B cell (primary cell): ENCODE results near the gene SCRN2. TPM values are rescaled to one million over a fixed set of nuclear protein-coding genes. Genes with fewer than 3 reads are reported as not detected.

ENCODE experiments used
- ATAC-seq: fragments of 200-7000 bp; cut with Tn5 transposase; one replicate; pipeline ENCODE4 v1.10.0; 2021; ENCODE audit warnings: low read depth, mild to moderate bottlenecking, moderate number of reproducible peaks, moderate library complexity
- CTCF ChIA-PET: fragments of 350-600 bp; sonication (Branson Sonifier 250); formaldehyde crosslinking; loops from one replicate; lab custom pipeline; 2021; ENCODE audit warnings: antibody characterized with exemption, inconsistent platforms; lab: Charles Lee
- POLR2A ChIA-PET: fragments of 350-600 bp; sonication (Branson Sonifier 250); formaldehyde crosslinking; loops from one replicate; lab custom pipeline; 2021; ENCODE audit warnings: antibody characterized with exemption; lab: Charles Lee
- DNase-seq: peaks from one replicate; pipeline ENCODE4 v3.0.0; 2013
- H2AFZ ChIP-seq: 2 replicates; pipeline ENCODE4 v1.6.1; 2012; ENCODE audit warnings: mild to moderate bottlenecking, low read depth, low read length; ENCODE audit not compliant: insufficient read depth, poor library complexity, severe bottlenecking
- H3K27ac ChIP-seq, 2 donors: 1 replicate in 1 of 2; 2 replicates in 1 of 2; pipeline ENCODE4 v1.5.1; 2012 to 2013; ENCODE audit warnings: low read length in 2 of 2, mild to moderate bottlenecking in 2 of 2, moderate library complexity in 1 of 2
- H3K27me3 ChIP-seq, 4 experiments: fragments of 200-600 bp in 1 of 4; sonication (generic) in 1 of 4; replicated peaks in 1 of 4; 1 replicate in 2 of 4; 2 replicates in 2 of 4; pipeline versions ENCODE4 v1.6.1 to v1.7.0; 2013 to 2016; ENCODE audit warnings: low read length in 3 of 4, mild to moderate bottlenecking in 2 of 4, mixed read lengths in 1 of 4, moderate library complexity in 1 of 4; ENCODE audit not compliant: insufficient read depth in 4 of 4, control insufficient read depth in 3 of 4; ENCODE audit errors: control extremely low read depth in 1 of 4
- H3K36me3 ChIP-seq, 2 experiments: replicated peaks in 1 of 2; 1 replicate in 1 of 2; 2 replicates in 1 of 2; pipeline versions ENCODE4 v1.6.1 to v1.7.1; 2013; ENCODE audit warnings: low read length in 1 of 2; ENCODE audit not compliant: insufficient read depth in 2 of 2, control insufficient read depth in 1 of 2; ENCODE audit errors: control extremely low read depth in 1 of 2, extremely low read depth in 1 of 2
- H3K4me1 ChIP-seq, 2 donors: fragments of 200-600 bp in 1 of 2; sonication (generic) in 1 of 2; 1 replicate in 1 of 2; 2 replicates in 1 of 2; pipeline versions ENCODE4 v1.5.1 to v1.6.1; 2013 to 2017; ENCODE audit warnings: low read length in 2 of 2; ENCODE audit not compliant: control insufficient read depth in 2 of 2, insufficient read depth in 2 of 2
- H3K4me2 ChIP-seq: replicated peaks from 2 replicates; pipeline ENCODE3; 2012; ENCODE audit warnings: mild to moderate bottlenecking, low read depth, low read length; ENCODE audit not compliant: poor library complexity, severe bottlenecking
- H3K4me3 ChIP-seq, 5 experiments: fragments of 200-600 bp in 1 of 5; sonication (generic) in 1 of 5; 1 replicate in 3 of 5; 2 replicates in 2 of 5; pipeline versions ENCODE4 v1.5.1 to v1.7.0; 2011 to 2016; ENCODE audit warnings: low read length in 4 of 5, mild to moderate bottlenecking in 4 of 5, low read depth in 2 of 5, control low read depth in 1 of 5, moderate library complexity in 1 of 5; ENCODE audit not compliant: insufficient read depth in 1 of 5; ENCODE audit errors: control extremely low read depth in 1 of 5, extremely low read depth in 1 of 5
- H3K79me2 ChIP-seq: fragments of 200-600 bp; sonication (generic); one replicate; pipeline ENCODE4 v1.6.0; 2016; ENCODE audit warnings: low read length; ENCODE audit not compliant: control insufficient read depth, insufficient read depth
- H3K9ac ChIP-seq: fragments of 200-600 bp; sonication (generic); 2 replicates; pipeline ENCODE4 v1.6.1; 2017; ENCODE audit warnings: mild to moderate bottlenecking, low read length, moderate library complexity
- H3K9me3 ChIP-seq, 3 donors: one replicate each; pipeline versions ENCODE4 v1.6.1 to v1.7.1; 2013; ENCODE audit warnings: low read length in 2 of 3; ENCODE audit not compliant: control insufficient read depth in 2 of 3, insufficient read depth in 1 of 3; ENCODE audit errors: control extremely low read depth in 1 of 3
- H4K20me1 ChIP-seq: 2 replicates; pipeline ENCODE4 v1.6.0; 2012; ENCODE audit warnings: mild to moderate bottlenecking, low read length; ENCODE audit not compliant: insufficient read depth, control insufficient read depth, poor library complexity, severe bottlenecking
- H3K27ac Mint-ChIP-seq: one replicate; pipeline ENCODE4 v1.8.0; 2021; ENCODE audit warnings: mixed read lengths
- H3K27me3 Mint-ChIP-seq: one replicate; pipeline ENCODE4 v1.8.0; 2021; ENCODE audit warnings: mixed read lengths
- H3K4me1 Mint-ChIP-seq: one replicate; pipeline ENCODE4 v1.8.0; 2021; ENCODE audit warnings: mixed read lengths
- H3K4me3 Mint-ChIP-seq: one replicate; pipeline ENCODE4 v1.8.0; 2021; ENCODE audit warnings: mixed read lengths
- H3K9me3 Mint-ChIP-seq: one replicate; pipeline ENCODE4 v1.8.0; 2022; ENCODE audit warnings: mixed read lengths; ENCODE audit not compliant: insufficient read depth
- EZH2 ChIP-seq: IDR thresholded peaks from 2 replicates; pipeline ENCODE4 v1.6.1; 2012; ENCODE audit warnings: borderline replicate concordance, low read depth, mild to moderate bottlenecking, moderate library complexity, low read length; ENCODE audit not compliant: insufficient read depth, poor library complexity, severe bottlenecking
- whole genome bisulfite sequencing: methylation state at CpG from one replicate; pipeline ENCODE4 v1.1.5; 2013; ENCODE audit warnings: missing lambda C conversion rate; ENCODE audit not compliant: insufficient coverage; 5-methylcytosine and 5-hydroxymethylcytosine counted together
- intact Hi-C: fragments of 100-400 bp; cut with micrococcal nuclease; formaldehyde crosslinking; loops from one replicate; pipeline ENCODE4 v1.10.0; 2022
- polyA plus RNA-seq: library from polyadenylated mRNA; depleted of rRNA; stranded (reverse); fragments of >200 nt; gene quantifications from 2 replicates; pipeline ENCODE4 v1.2.3, GENCODE V29; 2012
- total RNA-seq, 2 donors: library from RNA; stranded (reverse); fragments of 120-200 nt in 1 of 2; gene quantifications; 1 replicate in 1 of 2; 2 replicates in 1 of 2; pipeline versions ENCODE4 v1.2.3 to v1.2.4, GENCODE V29; 2013 to 2022
- TF ChIP-seq, protein P1 (sequence below): fragments of 200-600 bp; IDR thresholded peaks from one replicate; pipeline ENCODE4 v1.8.0; 2022; ENCODE audit warnings: antibody characterized with exemption, mild to moderate bottlenecking

The SCRN2 gene
- total and polyA plus RNA-seq, 2 donors (not counting 1 experiment from before 2014, with no cell fraction given) = 47.8 to 71.9 TPM

DNA sequence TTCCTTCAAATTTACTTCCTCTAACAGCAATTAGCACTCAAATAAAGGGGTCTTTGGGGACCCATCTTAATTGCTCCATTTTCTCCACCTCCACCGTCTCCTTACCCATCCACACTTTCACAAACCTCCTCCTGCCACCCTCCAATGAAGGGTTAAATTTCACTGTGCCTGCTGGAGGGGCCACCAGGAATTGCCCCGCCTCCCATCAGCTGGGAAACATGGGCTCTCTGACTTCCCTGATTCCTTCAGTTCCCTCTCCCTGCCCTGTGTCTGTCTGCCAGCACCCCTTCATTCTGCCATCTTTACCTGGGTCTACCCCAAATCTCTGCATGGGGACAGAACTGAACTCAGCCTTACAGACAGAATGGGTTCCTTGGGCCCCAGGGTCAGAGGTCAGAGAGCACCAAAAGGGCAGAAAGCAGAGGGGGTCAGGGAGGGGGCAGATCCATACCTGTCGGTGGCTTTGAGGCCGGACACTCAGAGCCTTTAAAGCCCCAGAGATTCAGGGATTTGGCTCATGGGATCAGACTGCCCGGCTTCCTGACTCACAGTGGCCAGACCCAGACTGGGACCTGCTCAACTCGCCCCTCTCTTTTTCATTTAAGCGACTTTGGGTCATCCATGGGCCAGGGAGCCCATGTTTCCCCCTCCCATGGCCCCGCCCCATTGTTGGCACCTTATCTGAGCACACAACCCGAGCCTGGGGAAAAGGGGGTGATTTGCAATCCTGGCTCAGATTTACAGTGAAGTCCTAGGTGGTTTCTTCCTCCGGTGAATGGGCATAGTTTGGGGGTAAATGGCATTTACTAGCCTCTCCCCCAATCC, 37.3 kb upstream of the SCRN2 start:
- POLR2A ChIA-PET = no interaction called here
- ATAC-seq (no peak), DNase-seq (no peak)
- Histone ChIP-seq H3K4me2 (no peak overlapping the region), H3K9me3 (no peaks in the 10 kb centered on the region), H3K27ac (no peak overlapping the region), H3K4me1 (peaks cover 0 to 4% of the 10 kb centered on the region in 2 donors), H3K9ac (no peak overlapping the region), H3K4me3 (no peak overlapping the region), H3K79me2 (no peaks in the 10 kb centered on the region), H2AFZ (no peak overlapping the region), H3K36me3 (no peaks in the 10 kb centered on the region), H4K20me1 (no peaks in the 10 kb centered on the region), H3K27me3 (peaks cover 0 to 44% (median 7%) of the 10 kb centered on the region in 4 experiments)
- 92% methylated on average over 6 of the region's 10 CpGs for WGBS
- H3K27me3 Mint-ChIP-seq = peaks cover 45% of the 10 kb centered on the region
- no peak overlapping the region for H3K27ac Mint-ChIP-seq
- TF ChIP-seq, protein P1, sequence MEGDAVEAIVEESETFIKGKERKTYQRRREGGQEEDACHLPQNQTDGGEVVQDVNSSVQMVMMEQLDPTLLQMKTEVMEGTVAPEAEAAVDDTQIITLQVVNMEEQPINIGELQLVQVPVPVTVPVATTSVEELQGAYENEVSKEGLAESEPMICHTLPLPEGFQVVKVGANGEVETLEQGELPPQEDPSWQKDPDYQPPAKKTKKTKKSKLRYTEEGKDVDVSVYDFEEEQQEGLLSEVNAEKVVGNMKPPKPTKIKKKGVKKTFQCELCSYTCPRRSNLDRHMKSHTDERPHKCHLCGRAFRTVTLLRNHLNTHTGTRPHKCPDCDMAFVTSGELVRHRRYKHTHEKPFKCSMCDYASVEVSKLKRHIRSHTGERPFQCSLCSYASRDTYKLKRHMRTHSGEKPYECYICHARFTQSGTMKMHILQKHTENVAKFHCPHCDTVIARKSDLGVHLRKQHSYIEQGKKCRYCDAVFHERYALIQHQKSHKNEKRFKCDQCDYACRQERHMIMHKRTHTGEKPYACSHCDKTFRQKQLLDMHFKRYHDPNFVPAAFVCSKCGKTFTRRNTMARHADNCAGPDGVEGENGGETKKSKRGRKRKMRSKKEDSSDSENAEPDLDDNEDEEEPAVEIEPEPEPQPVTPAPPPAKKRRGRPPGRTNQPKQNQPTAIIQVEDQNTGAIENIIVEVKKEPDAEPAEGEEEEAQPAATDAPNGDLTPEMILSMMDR = no peak
- no peak for TF ChIP-seq EZH2
- intact Hi-C loops = no loop called here
- H3K4me3 Mint-ChIP-seq = no peak overlapping the region
- no peaks in the 10 kb centered on the region for H3K9me3 Mint-ChIP-seq
- no peaks in the 10 kb centered on the region for H3K4me1 Mint-ChIP-seq
- CTCF ChIA-PET = no interaction called here

DNA sequence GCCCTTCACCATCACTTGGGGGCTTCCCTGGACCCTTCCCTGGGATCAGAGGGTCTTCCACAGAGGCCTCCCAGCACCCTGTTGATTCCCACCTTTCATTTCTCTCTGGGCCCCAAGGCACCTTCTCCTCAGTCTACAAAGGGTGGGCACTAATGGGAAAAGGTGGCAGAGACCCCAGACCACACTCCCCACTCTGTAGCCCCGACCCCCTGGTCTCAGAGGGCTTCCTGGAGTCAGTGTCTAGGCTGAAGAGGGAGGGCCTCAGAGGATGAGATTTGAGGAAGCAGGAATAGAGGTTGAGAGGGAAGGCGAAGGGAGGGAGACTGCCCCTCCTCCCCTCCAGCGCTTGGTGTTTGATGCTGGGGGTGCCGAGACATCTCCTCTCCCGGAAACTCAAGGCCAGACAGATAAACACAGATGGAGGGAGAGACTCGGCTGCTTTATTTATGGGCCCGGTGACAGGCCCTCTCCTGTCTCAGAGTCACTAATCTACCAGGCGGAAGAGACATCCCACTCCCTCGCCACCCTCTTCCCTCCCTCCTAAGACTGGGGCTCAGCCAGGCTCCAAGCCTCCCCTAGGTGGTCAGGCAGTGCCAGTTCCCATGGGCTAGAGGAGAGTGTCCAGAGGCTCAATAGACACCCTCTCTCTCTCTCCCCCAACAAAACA, 36.4 kb upstream of the SCRN2 start:
- Mint-ChIP-seq H3K27me3 (peaks cover 44% of the 10 kb centered on the region), H3K27ac (no peak overlapping the region), H3K4me1 (peaks cover 2% of the 10 kb centered on the region), H3K9me3 (no peaks in the 10 kb centered on the region), H3K4me3 (no peak overlapping the region)
- Histone ChIP-seq H3K9me3 (no peaks in the 10 kb centered on the region), H3K79me2 (no peaks in the 10 kb centered on the region), H3K36me3 (no peaks in the 10 kb centered on the region), H3K27ac (no peak overlapping the region), H3K27me3 (peaks cover 0 to 50% (median 11%) of the 10 kb centered on the region in 4 experiments), H3K4me2 (no peak overlapping the region), H4K20me1 (no peaks in the 10 kb centered on the region), H3K4me3 (no peak overlapping the region), H3K4me1 (peaks cover 3 to 6% of the 10 kb centered on the region in 2 donors), H2AFZ (no peak overlapping the region), H3K9ac (no peak overlapping the region)
- ATAC-seq (no peak), DNase-seq (no peak)
- intact Hi-C loops = no loop called here
- 82% methylated on average over 5 of the region's 9 CpGs for WGBS
- no peak for TF ChIP-seq EZH2
- TF ChIP-seq, protein P1 = no peak
- ChIA-PET POLR2A (no interaction called here), CTCF (no interaction called here)
